Right kidney (tissue), 1 donor: Measurements from ENCODE around the gene CHMP1B.

Source experiments
- DNase-seq: peaks from one replicate; pipeline ENCODE4 v3.0.0-alpha.2; 2016

The CHMP1B gene

DNA sequence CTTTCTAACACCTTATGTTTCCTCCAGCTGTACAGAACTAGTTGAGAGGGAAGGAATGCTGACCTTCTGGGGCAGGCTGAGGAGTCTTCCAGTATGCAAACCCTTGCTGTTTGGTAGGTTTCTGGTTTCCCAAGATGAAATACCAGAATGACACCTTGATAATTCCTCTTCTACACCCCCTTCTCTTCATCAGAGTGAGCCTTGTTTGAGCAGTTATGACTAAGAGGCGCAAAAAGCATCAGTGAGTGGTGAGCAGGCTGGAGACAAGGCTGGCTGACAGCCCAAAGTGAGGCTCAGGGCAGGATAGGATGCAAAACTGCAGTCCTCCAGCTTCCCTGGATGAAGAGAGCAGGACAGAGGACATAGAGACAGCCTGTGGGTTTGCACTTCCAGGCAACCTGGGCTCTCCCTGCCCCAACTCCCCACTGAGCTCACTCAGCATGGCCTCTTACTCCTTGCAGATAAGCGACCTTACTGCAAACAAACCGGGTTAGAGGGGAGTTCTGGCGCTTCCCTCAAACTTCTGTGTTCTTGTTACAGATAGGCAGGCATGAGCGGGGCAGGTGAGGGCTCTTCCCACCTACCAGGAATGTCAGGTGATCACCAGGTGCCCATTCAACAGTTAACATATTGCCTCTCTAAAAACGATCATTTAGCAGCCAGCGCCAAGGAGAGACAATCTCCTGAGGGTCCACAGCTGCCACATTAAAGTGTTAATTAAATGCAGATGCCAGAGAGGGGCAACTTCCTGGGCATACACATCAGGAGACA lies 51.5 kb downstream of the CHMP1B start:
- no peak for DNase-seq
